Stimulated activated CD8-positive, alpha-beta memory T cell treated with anti-CD3 and anti-CD28 coated beads, Interleukin-2, amount 100 ng/mL, for 48 hours (primary cell): Measurements from ENCODE around the gene SRRM3.
"Not testable (repeated sequence)": the region's sequence is repeated elsewhere in the genome, so short reads cannot be mapped to it uniquely, and the experiment has no call there.

Experiments
- DNase-seq, 2 donors: peaks; one replicate each; pipeline ENCODE4 v3.0.0-alpha.2; 2020; ENCODE audit warnings: low read depth in 2 of 2

SRRM3 gene

GRCh38 chr7:76191783-76192240 is 9.9 kb upstream of the SRRM3 start:
- DNase-seq, result no peak

- DNase-seq, result no peak
Measured at GRCh38 chr7:76193466-76193865, 8.2 kb upstream of the SRRM3 start.

- DNase-seq, result no peak
Measured at GRCh38 chr7:76193883-76194282, 7.8 kb upstream of the SRRM3 start.

- no peak for DNase-seq
Measured at GRCh38 chr7:76196786-76197185, 4.9 kb upstream of the SRRM3 start.

- no peak for DNase-seq
Measured at GRCh38 chr7:76198202-76198601, 3.5 kb upstream of the SRRM3 start.

GRCh38 chr7:76202666-76203030 is 952 bp downstream of the SRRM3 start:
- no peak for DNase-seq

- DNase-seq, result no peak
Measured at GRCh38 chr7:76204147-76204546, 2.5 kb downstream of the SRRM3 start.

- DNase-seq, result no peak
Measured at GRCh38 chr7:76206633-76207032, 4.9 kb downstream of the SRRM3 start.

- no peak for DNase-seq
Measured at GRCh38 chr7:76209310-76209709, 7.6 kb downstream of the SRRM3 start.

- no peak for DNase-seq
Measured at GRCh38 chr7:76211216-76211615, 9.5 kb downstream of the SRRM3 start.

- DNase-seq, result not testable (repeated sequence)
Measured at GRCh38 chr7:76215349-76215748, 13.7 kb downstream of the SRRM3 start.

GRCh38 chr7:76216381-76217082 is 14.8 kb downstream of the SRRM3 start:
- no peak for DNase-seq

- DNase-seq, result no peak
Measured at GRCh38 chr7:76217942-76218566, 16.4 kb downstream of the SRRM3 start.

- DNase-seq, result no peak
Measured at GRCh38 chr7:76220185-76221057, 18.7 kb downstream of the SRRM3 start.

GRCh38 chr7:76222333-76222732 is 20.6 kb downstream of the SRRM3 start:
- no peak for DNase-seq

- no peak for DNase-seq
Measured at GRCh38 chr7:76222839-76223238, 21.1 kb downstream of the SRRM3 start.

GRCh38 chr7:76223286-76223972 is 21.7 kb downstream of the SRRM3 start:
- no peak for DNase-seq

GRCh38 chr7:76224695-76225094 is 23.0 kb downstream of the SRRM3 start:
- DNase-seq, result no peak

- peak; percentile 8 to 12 for DNase-seq
Measured at GRCh38 chr7:76225379-76225778, 23.7 kb downstream of the SRRM3 start.

- no peak for DNase-seq
Measured at GRCh38 chr7:76225951-76226350, 24.3 kb downstream of the SRRM3 start.

GRCh38 chr7:76226878-76227423 is 25.3 kb downstream of the SRRM3 start:
- DNase-seq, result not testable (repeated sequence)

- DNase-seq, result no peak
Measured at GRCh38 chr7:76230214-76230613, 28.5 kb downstream of the SRRM3 start.
